Activated effector memory CD4-positive, alpha-beta T cell treated with anti-CD3 and anti-CD28 coated beads, Interleukin-2, amount 50 U/mL, for 16 hours (primary cell): ENCODE measurements around the gene CTSC.
"Not testable (repeated sequence)": the region's sequence is repeated elsewhere in the genome, so short reads cannot be mapped to it uniquely, and the experiment has no call there.

Experiments used
- DNase-seq: peaks from one replicate; pipeline ENCODE4 v3.0.0-alpha.2; 2020

Gene CTSC

GRCh38 chr11:88348870-88349269 lies 11.3 kb upstream of the CTSC start:
- no peak for DNase-seq

- no peak for DNase-seq
Measured at GRCh38 chr11:88345949-88346348, 8.4 kb upstream of the CTSC start.

- DNase-seq: no peak
Measured at GRCh38 chr11:88345408-88345807, 7.9 kb upstream of the CTSC start.

GRCh38 chr11:88344869-88345268 lies 7.3 kb upstream of the CTSC start:
- DNase-seq: no peak

GRCh38 chr11:88341522-88342251 lies 4.2 kb upstream of the CTSC start:
- no peak for DNase-seq

- no peak for DNase-seq
Measured at GRCh38 chr11:88340366-88340935, 2.9 kb upstream of the CTSC start.

- DNase-seq: peak; percentile 79
Measured at GRCh38 chr11:88337987-88338668, 592 bp upstream of the CTSC start.

- DNase-seq: no peak
Measured at GRCh38 chr11:88335284-88335683, 2.3 kb downstream of the CTSC start.

- DNase-seq: no peak
Measured at GRCh38 chr11:88333862-88334261, 3.7 kb downstream of the CTSC start.

- DNase-seq: no peak
Measured at GRCh38 chr11:88332851-88333250, 4.7 kb downstream of the CTSC start.

- no peak for DNase-seq
Measured at GRCh38 chr11:88330826-88331428, 6.6 kb downstream of the CTSC start.

- DNase-seq: no peak
Measured at GRCh38 chr11:88329563-88330250, 7.8 kb downstream of the CTSC start.

GRCh38 chr11:88327462-88328143 lies 9.9 kb downstream of the CTSC start:
- DNase-seq: no peak

GRCh38 chr11:88327061-88327460 lies 10.5 kb downstream of the CTSC start:
- DNase-seq: no peak

GRCh38 chr11:88326099-88326498 lies 11.4 kb downstream of the CTSC start:
- no peak for DNase-seq

- DNase-seq: no peak
Measured at GRCh38 chr11:88324562-88325345, 12.8 kb downstream of the CTSC start.

GRCh38 chr11:88322881-88323280 lies 14.7 kb downstream of the CTSC start:
- DNase-seq: not testable (repeated sequence)

GRCh38 chr11:88321412-88321811 lies 16.1 kb downstream of the CTSC start:
- DNase-seq: not testable (repeated sequence)

- DNase-seq: no peak
Measured at GRCh38 chr11:88320149-88320559, 17.4 kb downstream of the CTSC start.

- no peak for DNase-seq
Measured at GRCh38 chr11:88318017-88318416, 19.5 kb downstream of the CTSC start.

- no peak for DNase-seq
Measured at GRCh38 chr11:88317536-88317935, 20.0 kb downstream of the CTSC start.

GRCh38 chr11:88315981-88316441 lies 21.5 kb downstream of the CTSC start:
- no peak for DNase-seq
